ENCODE data around the gene RGMB. TPM values are rescaled to one million over a fixed set of nuclear protein-coding genes. Genes with fewer than 3 reads are reported as not detected.
A peak's percentile ranks its signal among the peaks of the same experiment; 100 is the strongest.

Gene RGMB
- total RNA-seq, 1 experiment from 2014 or later = 16.4 TPM

DNA sequence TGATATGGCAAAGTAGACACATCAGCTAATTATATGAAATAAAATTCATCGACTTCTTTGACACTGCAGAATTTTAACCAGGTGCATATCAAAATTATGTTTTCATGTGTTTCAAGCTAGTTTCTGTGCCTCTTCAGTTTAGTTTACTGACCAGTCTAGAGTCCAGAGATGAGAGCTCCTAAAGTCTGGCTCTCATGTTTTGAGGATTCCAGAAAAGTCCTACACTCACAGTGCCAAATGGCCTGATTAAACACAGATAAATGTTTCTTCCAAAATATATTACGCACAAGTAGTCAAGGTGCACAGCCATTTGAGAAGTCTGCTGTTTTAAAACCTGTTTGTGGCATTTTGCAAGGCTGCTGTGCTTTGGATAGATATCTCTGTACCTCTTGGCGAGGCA, 15.6 kb downstream of the RGMB start:
- intact Hi-C loops (cut with micrococcal nuclease; ENCODE audit: unreplicated experiment) = no loop called here
- H3K4me1 ChIP-seq (ENCODE audit: insufficient read depth, low read length, poor library complexity, severe bottlenecking) = peaks cover 21% of the 10 kb centered on the region
- H3K36me3 ChIP-seq (ENCODE audit: insufficient read depth, low read length, poor library complexity, severe bottlenecking) = peaks cover 6% of the 10 kb centered on the region
- no peak for DNase-seq (ENCODE audit: low spot score)
- ChIA-PET CTCF (no interaction called here), POLR2A (ENCODE audit: low non-redundant PET) (no interaction called here)
- H3K9me3 ChIP-seq (ENCODE audit: low read depth, low read length, poor library complexity, severe bottlenecking) = no peaks in the 10 kb centered on the region
- BruUV-seq (replicated peaks) = no TSS peak
- H3K27ac ChIP-seq (ENCODE audit: low read depth, low read length, poor library complexity, severe bottlenecking) = no peak overlapping the region
- no peak overlapping the region for H3K4me3 ChIP-seq (ENCODE audit: low read depth, low read length, poor library complexity, severe bottlenecking)
- no peak for TF ChIP-seq EZH2 (IDR thresholded peaks at IDR 0.05; ENCODE audit: borderline replicate concordance, low read depth, low read length, poor library complexity, severe bottlenecking)
- TF ChIP-seq, protein P1, sequence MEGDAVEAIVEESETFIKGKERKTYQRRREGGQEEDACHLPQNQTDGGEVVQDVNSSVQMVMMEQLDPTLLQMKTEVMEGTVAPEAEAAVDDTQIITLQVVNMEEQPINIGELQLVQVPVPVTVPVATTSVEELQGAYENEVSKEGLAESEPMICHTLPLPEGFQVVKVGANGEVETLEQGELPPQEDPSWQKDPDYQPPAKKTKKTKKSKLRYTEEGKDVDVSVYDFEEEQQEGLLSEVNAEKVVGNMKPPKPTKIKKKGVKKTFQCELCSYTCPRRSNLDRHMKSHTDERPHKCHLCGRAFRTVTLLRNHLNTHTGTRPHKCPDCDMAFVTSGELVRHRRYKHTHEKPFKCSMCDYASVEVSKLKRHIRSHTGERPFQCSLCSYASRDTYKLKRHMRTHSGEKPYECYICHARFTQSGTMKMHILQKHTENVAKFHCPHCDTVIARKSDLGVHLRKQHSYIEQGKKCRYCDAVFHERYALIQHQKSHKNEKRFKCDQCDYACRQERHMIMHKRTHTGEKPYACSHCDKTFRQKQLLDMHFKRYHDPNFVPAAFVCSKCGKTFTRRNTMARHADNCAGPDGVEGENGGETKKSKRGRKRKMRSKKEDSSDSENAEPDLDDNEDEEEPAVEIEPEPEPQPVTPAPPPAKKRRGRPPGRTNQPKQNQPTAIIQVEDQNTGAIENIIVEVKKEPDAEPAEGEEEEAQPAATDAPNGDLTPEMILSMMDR (conservative IDR thresholded peaks at IDR 0.05; ENCODE audit: low read depth, low read length) = no peak
- H3K27me3 ChIP-seq (replicated peaks; ENCODE audit: insufficient read depth, low read depth, low read length, poor library complexity) = no peaks in the 10 kb centered on the region

DNA sequence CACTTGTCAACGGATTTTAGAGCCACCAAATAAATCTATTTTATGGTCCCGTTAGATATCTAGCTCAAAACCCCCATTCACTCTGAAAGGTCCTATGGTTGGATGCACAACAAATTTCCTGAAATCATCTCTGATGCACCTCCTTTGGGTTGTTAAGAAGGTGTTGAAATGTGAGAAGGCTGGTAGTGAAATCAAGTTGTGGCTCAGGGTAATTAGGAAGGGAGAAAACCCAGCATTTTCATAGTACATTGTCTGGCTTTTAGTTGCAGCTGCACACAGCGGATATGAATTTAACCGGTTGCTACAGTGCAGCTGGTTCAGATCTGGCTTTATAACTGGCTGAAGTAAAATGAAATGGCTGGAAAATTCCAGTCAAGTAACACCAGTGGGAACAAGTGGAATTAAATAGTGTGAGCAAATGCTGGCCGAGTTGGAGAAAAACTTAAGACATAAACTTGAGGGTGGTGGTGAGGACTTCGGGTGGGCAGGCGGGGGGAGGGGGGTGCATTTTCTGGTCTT, 17.6 kb downstream of the RGMB start:
- BruUV-seq (replicated peaks) = no TSS peak
- ChIA-PET POLR2A (ENCODE audit: low non-redundant PET) (no interaction called here), CTCF (no interaction called here)

DNA sequence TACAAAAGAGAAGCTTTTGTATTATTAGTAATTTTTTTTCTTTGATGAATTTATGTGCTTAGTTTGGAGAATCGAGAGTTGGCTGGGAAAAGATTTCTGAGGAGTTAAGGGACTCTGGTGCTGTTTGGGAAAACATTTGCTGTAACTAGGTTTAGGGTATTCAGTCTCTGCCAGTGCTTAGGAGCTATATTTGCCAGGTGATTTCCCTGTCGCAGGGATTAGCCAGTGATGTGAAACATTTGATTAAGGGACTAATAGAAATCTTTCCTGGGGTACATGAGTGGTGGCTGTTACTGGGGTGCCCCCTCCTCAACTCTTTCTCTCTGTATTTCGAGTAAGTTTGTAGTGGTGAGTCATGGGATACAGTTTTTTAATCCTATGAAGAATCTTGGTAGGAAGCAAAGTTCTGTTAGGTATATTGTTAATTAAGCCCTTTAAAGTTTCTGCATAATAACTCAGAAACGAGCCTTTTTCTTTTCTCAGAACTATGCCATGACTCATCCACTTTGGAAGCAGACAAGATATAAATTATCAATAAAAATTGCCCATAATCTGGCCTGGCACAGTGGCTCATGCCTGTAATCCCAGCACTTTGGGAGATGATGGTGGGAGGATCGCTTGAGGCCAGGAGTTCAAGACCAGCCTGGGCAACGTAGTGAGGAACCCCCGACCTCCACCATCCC, 18.6 kb downstream of the RGMB start:
- CTCF ChIA-PET = interaction anchor here (0.7 kb wide), 1 partner anchor 204 kb away, joined by 3 read pairs; no protein-coding TSS in a partner anchor
- BruUV-seq (replicated peaks) = no TSS peak
- Histone ChIP-seq H3K27ac (ENCODE audit: low read depth, low read length, poor library complexity, severe bottlenecking) (no peak overlapping the region), H3K36me3 (ENCODE audit: insufficient read depth, low read length, poor library complexity, severe bottlenecking) (peaks cover 6% of the 10 kb centered on the region), H3K4me1 (ENCODE audit: insufficient read depth, low read length, poor library complexity, severe bottlenecking) (peaks cover 29% of the 10 kb centered on the region), H3K9me3 (ENCODE audit: low read depth, low read length, poor library complexity, severe bottlenecking) (no peaks in the 10 kb centered on the region), H3K27me3 (replicated peaks; ENCODE audit: insufficient read depth, low read depth, low read length, poor library complexity) (no peaks in the 10 kb centered on the region), H3K4me3 (ENCODE audit: low read depth, low read length, poor library complexity, severe bottlenecking) (no peak overlapping the region)
- POLR2A ChIA-PET (ENCODE audit: low non-redundant PET) = interaction anchor here (0.5 kb wide), 1 partner anchor 19 kb away, joined by 4 read pairs; no protein-coding TSS in a partner anchor
- intact Hi-C loops (cut with micrococcal nuclease; ENCODE audit: unreplicated experiment) = no loop called here
- peak; percentile 28 for DNase-seq (ENCODE audit: low spot score)
- TF ChIP-seq, protein P1 (conservative IDR thresholded peaks at IDR 0.05; ENCODE audit: low read depth, low read length) = no peak
- no peak for TF ChIP-seq EZH2 (IDR thresholded peaks at IDR 0.05; ENCODE audit: borderline replicate concordance, low read depth, low read length, poor library complexity, severe bottlenecking)

More for the DNA sequence above, 17.6 kb downstream of the RGMB start:
- intact Hi-C loops (cut with micrococcal nuclease; ENCODE audit: unreplicated experiment) = no loop called here
- no peak for TF ChIP-seq EZH2 (IDR thresholded peaks at IDR 0.05; ENCODE audit: borderline replicate concordance, low read depth, low read length, poor library complexity, severe bottlenecking)
- TF ChIP-seq, protein P1 (conservative IDR thresholded peaks at IDR 0.05; ENCODE audit: low read depth, low read length) = no peak
- no peak for DNase-seq (ENCODE audit: low spot score)
- Histone ChIP-seq H3K4me3 (ENCODE audit: low read depth, low read length, poor library complexity, severe bottlenecking) (no peak overlapping the region), H3K4me1 (ENCODE audit: insufficient read depth, low read length, poor library complexity, severe bottlenecking) (peaks cover 26% of the 10 kb centered on the region), H3K36me3 (ENCODE audit: insufficient read depth, low read length, poor library complexity, severe bottlenecking) (peaks cover 6% of the 10 kb centered on the region), H3K27ac (ENCODE audit: low read depth, low read length, poor library complexity, severe bottlenecking) (no peak overlapping the region), H3K27me3 (replicated peaks; ENCODE audit: insufficient read depth, low read depth, low read length, poor library complexity) (no peaks in the 10 kb centered on the region), H3K9me3 (ENCODE audit: low read depth, low read length, poor library complexity, severe bottlenecking) (no peaks in the 10 kb centered on the region)

All from A673 (cell line).